Ureter (tissue), 1 donor: ENCODE measurements around the gene NRIP2. TPM values are rescaled to one million over a fixed set of nuclear protein-coding genes. Genes with fewer than 3 reads are reported as not detected.

Source experiments
- DNase-seq: peaks from one replicate; pipeline ENCODE4 v3.0.0-alpha.2; 2020; ENCODE audit warnings: low spot score
- total RNA-seq: library from RNA; stranded (reverse); gene quantifications from one replicate; pipeline ENCODE4 v1.2.4, GENCODE V29; 2023
- donor health status: DM: yes; HTN: yes; CAD: no.

NRIP2 gene
- total RNA-seq, 1 donor from 2014 or later, result 3.6 TPM

DNA sequence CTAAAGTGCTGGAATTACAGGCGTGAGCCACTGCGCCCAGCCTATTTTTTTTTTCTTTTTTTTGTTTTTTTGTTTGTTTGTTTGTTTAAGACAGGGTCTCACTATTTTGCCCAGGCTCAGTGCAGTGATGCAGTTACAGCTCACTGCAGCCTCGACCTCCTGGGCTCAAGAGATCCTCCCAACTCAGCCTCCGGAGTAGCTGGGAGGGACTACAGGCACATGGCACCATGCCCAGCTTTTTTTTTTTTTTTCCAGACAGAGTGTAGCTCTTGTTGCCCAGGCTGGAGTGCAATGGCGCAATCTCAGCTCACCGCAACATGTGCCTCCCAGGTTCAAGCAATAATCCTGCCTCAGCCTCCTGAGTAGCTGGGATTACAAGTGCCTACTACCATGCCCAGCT is 28.1 kb downstream of the NRIP2 start:
- no peak for DNase-seq

DNA sequence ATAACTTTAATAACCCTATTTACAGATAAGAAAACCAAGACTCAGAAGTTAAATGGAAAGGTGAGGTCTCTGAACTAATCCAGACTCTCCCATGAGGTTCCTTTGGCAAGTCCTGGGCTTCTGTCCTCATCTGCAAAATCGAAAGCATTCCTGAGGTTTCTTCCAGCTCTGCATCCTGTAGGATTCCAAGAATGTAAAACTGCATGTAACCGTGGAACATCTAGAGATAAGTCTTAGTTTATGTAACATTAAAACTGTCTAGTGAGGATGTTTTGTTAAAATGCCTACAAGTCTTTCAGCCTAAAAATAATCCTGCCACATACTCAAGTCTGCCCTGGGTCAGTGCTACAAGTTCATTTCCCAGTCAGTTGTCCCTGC is 29.7 kb downstream of the NRIP2 start:
- DNase-seq, result no peak

DNA sequence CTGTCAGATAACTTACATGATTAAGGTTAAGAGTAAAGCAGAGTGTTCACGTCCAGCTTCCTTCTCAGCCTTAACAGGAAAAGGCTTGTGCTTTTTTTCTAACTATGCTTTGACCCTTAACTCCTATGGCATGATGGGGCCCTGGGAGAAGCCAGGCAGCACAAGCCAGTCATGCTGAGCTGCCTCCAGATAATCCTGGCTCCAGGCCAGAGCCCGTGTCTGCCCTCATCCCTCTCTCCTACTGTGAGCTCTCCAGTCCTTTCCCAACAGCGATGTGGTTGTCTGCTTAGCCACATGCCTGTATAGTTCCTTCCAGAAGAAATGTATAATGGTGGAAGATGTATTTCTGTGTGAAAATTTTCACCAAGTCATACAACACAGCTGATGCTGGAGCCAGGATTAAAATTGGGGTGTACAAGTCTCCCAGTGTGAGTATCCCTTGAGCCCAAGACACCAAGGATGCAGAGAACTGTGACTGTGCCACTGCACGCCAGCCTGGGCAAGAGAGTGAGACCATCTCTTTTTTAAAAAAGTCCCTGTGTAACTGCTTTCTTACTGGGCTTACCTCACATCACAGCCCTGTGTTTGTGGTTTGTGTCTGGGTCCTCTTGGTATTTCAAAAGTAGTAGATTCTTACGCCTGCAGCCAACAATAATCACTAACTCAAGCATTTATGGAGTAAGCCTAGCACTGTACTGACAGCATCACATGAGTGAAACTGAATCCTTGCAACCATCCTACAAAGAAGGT is 30.3 kb downstream of the NRIP2 start:
- peak; percentile 60 for DNase-seq

DNA sequence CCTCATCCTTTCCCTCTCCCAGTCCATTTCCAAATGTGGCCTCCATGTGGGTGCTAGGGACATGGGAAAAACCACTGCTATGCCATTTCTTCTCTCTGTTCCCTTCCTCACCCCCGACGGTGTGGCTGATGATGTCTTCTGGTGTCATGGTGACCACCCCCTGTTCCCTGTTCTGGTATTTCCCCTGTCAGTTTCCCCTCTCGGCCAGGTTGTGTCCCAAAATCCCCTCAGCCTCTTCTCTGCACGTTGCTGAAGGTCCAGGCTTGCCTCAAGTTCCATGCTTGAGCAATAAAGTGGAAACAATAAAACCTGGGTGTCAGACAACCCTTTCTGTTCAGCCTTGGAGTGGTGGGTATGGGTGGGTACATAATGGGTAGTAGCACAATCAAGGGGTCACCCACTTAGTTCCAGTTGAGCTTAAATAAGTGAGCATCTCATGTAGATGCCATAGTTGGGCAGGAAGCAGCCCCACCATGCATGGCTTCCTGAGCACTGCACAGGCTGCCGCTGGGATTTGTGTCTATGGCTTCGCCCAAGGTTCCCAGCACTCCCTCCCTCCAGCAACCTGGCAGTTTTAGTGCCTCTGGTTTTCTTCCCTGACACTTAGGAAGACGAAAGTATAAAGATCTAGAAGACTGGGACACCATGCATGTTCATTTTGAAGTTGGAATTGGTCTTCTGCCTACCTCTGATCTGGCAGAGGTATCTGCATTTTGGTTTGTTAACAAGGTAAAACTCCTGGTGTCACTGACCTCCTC is 31.0 kb downstream of the NRIP2 start:
- DNase-seq, result no peak

DNA sequence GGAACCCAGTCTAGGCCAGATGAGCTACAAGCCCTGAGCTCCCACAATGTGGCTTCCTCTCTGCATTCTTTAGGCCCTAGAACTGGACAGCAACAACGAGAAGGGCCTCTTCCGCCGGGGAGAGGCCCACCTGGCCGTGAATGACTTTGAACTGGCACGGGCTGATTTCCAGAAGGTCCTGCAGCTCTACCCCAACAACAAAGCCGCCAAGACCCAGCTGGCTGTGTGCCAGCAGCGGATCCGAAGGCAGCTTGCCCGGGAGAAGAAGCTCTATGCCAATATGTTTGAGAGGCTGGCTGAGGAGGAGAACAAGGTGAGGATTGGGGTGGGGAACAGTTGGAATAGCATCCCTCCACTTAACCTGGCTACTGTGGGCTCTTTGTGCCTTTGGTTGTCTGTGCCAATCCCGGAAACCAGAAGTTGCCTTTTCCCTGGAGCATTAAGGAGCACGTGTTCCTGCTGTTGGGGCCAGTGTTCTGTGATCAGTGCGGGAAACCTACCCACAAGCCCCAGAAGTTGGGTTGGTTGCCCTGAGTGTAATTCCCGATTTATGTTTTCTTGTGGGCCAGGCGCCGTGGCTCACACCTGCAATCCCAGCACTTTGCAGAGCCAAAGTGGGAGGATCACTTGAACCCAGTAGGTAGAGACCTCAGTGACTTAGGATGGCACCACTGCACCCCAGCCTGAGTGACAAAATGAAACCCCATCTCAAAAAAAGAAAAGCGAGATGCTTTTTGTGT is 33.6 kb downstream of the NRIP2 start:
- DNase-seq, result no peak

DNA sequence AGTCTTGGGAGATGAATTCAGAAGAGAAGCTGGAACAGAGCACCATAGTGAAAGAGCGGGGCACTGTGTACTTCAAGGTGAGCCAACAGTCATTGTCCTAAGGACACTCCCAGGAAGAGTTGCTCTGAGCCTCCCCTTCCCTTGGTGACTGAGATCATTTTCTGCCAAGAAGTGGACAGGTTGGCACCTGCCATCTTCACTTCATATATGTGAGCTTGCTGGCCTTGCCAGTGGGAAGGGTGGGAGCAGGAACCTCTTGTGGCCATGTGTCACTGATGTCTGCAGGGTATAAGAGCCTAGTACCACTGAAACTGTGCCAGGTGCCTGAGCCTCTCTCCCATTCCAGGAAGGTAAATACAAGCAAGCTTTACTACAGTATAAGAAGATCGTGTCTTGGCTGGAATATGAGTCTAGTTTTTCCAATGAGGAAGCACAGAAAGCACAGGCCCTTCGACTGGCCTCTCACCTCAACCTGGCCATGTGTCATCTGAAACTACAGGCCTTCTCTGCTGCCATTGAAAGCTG is 34.7 kb downstream of the NRIP2 start:
- DNase-seq, result no peak

DNA sequence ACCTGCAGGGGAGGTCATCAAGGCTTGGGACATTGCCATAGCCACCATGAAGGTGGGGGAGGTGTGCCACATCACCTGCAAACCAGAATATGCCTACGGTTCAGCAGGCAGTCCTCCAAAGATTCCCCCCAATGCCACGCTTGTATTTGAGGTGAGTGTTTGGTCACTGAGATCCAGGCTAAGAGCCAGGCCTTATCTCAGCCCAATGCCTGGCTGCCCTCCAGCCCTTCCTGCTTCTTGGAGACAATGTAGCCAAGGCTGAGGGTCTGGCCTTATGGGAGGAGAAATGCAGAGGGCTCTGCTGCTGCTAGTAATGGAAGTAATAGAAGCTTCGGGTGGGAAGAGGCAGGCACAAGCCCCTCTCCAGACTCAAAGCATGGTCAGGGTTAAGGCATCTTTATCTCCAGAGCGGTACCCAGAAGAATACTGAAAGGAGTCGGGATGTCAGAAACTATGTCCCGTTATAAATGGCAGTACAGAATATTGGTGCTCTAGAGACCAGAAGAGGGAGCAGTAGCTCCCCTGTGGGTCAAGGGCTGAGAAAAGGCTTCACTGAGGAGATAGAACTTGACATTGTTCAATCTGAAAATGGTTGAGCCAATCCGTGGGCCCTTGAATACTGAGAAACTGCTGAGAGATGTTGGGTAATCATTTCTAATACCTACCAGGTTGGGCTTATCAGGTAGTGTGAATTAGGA is 37.0 kb downstream of the NRIP2 start:
- DNase-seq, result no peak

DNA sequence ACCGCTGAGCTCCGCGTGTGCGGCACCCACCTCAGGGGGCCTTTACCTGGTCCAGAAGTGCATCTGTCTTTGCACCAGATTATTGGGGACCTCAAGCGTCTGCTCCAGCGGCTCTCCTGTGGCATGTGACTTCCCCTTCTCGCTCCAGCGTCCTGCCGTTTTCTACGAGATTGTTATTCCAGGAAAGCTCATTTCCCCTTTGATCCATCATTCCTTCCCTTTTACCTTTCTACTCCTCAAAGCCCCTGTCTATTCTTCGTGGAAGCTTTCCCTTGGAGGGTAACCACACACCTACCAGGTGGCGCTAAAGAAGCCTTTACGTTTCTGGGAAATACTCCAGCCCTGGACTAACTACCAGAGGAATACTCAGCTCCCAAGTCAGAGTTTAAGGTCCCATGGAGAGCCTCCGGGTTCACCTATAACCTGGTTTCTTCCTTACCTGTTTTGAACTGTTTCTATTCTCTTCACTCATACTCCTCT is 38.6 kb downstream of the NRIP2 start:
- no peak for DNase-seq

DNA sequence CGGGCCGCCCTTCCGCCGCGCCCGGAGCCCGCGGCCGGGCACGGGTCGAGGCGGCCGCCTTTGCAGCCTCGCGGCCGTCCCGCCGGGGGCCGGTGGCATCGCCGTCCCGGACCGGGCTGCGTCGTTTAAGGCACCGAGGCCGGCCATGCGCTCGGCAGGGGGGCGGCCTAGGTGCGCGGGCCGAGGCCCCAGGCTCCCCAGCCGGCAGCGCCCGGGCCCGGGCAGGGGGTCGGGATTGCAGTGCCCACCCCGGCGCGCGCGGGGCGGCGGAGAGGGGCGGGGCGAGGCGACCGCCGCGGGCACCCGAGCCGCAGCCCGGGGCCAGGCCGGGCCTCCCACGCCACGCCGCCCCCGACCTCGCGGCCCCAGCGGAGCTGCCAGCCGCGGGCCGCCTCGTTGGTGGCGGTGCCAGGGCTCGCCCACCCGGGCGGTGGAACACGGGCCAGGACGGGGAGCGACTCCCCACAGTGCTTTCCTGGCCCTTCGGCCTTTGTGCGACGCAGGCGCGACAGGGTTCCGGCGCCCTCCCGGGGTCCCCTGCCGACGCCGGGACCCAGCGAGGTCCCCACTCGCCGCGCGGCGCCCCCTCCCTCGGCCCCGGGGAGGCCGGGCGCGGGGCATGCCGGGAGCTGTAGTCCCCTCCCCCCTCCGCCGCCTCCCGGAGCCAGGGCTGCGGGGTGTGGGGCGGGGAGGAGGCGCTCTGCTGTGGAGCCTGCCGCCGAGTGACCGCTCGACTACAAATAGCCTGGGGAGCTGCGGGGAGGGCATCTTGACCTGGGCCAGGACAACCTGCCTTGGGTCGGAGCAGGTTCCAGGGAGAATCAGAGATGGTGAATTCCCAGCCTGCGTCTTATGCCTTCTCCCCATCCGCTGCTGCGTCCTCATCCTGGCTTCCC is 39.3 kb downstream of the NRIP2 start:
- peak; percentile 77 for DNase-seq

DNA sequence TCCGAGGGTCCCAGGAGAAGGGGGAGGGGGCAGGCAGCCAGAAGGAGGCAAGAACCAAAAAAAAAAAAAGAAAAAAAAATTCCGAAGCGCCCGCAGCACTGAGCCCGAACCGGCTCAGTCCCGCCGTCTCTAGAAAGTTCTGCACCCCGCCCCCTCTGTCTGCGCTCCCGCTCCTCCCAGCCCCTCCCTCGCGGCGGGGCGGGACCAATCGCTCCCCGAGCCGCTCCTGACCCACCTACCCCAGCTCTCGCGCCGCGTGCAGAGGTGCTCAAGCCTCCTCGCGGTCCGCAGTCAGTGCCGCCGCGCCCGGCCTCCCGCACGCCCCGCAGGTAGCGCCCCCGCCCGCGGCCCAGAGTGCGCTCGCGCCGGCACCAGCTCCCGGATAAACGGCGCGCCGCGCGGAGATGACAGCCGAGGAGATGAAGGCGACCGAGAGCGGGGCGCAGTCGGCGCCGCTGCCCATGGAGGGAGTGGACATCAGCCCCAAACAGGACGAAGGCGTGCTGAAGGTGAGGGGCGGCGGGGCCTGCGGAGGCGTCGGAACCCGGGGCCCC is 40.0 kb downstream of the NRIP2 start, which contains the start of gene FKBP4:
Gene FKBP4, plus strand, starts transcription at position 235 of the 554 bp plus-strand sequence. Its CDS starts 170 bp downstream, at position 405.
- DNase-seq, result peak; percentile 93

DNA sequence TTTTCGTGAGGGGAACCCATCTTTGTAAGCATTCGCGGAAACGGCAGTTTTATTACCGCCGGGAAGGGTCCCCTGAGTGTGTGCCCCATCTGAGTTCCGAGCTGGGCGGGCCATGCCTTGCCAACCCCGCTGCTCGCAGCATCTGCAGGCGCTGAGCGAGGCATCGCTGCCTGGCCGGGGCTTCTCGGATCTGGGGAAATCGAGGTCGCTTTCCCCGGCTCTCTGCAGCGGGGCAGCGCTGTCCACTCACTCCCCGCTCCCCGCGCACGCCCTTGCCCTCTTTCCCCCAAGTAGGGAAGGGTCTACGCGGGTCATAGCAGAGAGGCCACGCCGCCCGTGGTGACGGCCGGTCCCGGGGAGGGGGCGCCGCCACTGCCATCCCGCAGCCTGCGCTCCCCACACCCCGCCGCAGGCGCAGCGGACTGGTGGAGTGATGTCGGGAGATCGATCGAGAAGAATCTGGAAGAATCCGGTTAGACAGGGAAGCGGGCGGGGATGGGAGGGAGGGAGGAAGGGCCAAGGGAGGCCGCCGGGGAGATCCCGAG is 40.6 kb downstream of the NRIP2 start:
- DNase-seq, result no peak

DNA sequence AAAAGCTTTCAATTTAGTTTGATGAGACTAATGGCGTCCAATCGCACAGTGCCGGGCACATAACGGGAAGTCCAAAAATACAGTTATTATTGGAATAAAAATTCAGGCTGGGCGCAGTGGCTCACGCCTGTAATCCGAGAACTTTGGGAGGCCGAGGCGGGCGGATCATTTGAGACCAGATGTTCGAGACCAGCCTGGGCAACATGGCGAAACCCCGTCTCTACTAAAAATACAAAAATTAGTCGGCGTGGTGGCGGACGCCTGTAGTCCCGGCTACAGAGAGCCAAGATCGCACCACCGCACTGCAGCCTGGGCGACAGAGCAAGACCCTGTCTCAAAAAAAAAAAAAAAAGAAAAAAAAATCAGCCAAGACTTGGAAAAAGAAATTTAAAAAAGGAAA is 41.3 kb downstream of the NRIP2 start:
- DNase-seq, result no peak

DNA sequence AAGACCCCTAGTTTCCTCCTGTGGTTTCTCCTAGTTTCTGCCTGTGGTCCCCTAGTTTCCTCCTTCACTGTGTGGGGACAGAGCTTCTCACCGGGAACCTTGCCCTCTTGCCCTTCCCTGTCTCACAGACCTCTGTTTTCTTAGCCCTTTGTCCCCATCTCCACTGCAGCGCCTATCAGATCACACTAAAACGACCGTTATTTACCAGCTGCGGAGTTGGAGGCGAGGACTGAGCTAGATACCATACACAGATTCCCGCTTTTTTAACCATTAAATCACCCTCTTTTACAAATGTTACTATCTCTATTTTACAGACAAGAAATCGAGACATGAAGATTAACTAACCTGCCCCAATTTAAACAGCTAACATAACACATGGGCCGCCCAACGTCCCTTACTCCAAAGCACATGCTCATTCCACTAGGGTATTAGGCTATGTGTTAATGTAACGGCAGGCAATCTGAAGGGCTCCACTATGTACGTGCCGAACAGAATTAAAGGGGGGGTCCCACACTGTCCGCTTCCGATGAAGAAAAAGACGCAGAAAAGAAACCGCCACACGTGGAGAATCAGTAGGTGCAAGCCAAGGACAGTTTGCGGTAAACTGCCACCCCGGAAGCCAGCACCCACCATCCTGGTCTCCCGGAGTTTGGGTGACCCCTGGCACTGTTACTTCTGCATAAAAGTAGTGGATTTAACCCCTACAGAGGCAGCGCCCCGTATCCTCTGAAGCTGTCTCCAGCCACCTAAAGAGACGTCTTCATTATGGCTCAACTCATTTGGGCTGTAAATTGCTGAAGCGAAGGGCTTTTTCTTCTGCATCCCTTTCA is 41.9 kb downstream of the NRIP2 start:
- no peak for DNase-seq

DNA sequence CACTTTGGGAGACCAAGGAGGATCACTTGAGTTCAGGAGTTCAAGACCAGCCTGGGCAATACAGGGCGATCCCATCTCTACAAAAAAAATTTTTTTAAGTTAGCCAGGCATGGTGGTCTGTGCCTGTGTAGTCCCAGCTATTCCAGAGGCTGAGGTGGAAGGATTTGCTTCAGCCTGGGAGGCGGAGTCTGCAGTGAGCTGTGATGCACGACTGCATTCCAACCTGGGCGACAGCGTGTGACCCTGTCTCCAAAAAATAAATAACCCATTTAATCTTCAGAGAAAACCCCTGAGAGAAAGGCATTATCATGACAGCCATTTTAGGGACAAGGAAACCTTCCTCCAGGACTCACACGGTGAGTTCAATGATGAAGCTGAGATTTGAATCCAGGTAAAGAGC is 43.7 kb downstream of the NRIP2 start:
- DNase-seq, result no peak

DNA sequence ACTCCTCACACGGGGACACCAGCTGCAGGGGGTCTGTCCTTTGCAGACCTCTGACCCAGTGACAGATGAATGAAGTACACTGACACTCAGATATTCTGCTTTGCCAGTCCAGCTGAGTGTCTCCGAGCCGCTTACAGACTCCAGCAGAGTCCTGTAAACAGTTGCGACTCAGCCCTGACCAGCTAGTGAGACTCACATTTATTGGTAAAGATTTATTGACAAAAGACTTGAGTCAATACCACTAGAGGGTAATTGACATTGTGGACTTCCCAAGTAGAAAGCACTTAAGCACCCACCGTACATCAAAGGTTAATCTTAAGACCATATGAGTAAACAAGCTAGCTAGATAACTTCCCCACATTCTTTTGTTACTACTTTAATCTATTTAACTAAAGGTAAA is 49.8 kb downstream of the NRIP2 start:
- no peak for DNase-seq

DNA sequence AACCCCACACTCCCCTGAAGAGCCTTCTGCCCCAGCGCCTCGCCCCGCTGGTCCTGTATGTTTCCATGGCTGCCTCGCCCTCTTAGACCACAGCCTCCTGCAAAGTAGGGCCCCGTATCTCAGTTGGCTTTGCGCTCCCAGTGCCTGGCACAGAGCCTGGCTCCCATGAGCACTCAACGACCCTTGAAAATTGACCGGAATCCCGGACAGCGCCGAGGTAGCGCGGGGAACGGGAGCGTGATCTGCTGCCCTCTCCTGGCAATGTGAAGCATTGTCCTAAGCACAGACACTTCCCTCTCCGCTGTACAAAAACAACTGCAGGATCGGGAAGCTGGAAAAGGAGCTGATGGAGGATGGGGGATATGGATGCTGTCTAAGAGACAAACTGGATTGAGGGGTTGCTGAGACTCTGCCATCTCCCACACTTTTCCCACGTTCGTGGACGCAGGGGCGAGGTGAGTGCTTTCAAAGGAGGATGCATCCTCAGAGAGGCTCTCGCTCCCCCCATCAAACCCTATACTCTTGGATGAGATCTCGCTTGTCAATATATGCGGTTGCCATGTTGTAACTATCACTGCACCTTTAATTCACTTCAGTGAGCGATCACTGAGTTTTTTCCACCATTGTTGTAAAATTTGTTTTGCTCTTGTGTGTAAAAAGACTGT is 50.8 kb downstream of the NRIP2 start:
- DNase-seq, result peak; percentile 62

DNA sequence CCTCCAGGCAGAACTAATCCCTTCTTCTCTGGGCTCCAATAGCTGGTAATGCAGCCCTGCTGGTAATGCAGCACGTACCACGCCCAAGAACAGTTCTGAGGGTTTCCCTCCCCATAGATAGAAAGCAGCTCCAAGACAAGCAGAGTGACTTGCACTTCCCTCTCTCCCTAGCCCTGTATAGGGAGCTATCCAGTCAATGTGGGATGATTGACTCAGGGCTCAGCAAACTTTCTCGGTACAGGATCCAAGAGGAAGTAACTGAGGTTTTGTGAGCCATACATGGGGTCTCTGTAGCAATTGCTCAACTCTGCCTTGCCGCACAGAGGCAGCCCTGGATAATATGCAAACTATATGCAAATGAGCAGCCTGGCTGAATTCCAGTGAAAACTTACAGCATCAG is 55.6 kb downstream of the NRIP2 start:
- DNase-seq, result no peak

DNA sequence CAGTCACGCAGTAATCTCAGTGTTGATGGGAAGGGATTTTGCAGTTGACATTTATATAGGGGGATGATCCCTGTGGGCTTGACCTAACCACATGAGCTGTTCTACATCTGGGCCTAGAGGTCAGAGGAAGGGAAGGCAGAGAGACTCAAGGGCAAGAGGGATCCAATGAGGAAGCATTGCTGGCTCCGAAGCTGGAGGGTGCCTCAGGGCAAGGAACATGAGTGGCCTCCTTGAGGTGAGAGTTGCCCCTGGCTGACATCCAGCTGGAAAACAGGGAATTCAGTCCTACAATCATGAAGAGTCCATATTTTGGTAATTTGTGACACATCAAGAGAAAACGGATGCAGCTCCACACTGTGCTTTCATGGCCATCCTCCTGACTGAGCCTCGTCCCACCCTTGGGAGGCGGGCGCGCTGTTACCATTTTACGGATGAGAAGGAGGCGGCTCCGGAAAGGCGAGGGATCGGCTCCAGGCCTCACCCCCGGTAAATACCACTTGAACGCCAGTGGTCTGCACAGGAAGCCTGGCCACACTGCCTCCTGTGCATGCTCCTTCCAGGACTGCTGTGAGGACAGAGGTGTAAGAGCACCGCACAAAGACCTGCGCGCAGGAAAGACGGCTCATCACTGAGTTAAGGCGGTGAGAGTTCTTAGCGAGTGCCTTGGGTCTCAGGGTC is 58.6 kb downstream of the NRIP2 start:
- no peak for DNase-seq
